Kidney epithelial cell (primary cell): ENCODE results near the gene CXCL13. TPM values are rescaled to one million over a fixed set of nuclear protein-coding genes. Genes with fewer than 3 reads are reported as not detected.

Source experiments
- total RNA-seq: library from RNA; depleted of rRNA; stranded (reverse); fragments of >200 nt; gene quantifications from 2 replicates; pipeline ENCODE4 v1.2.3, GENCODE V29; 2015

CXCL13 gene
- total RNA-seq, 1 donor from 2014 or later: not detected

Other genes with a start within 250 kb of the CXCL13 start
- gene CNOT6L, start 213.5 kb downstream of the CXCL13 start, total RNA-seq: 11.8 and 15.8 TPM in 2 replicates